Left lung (tissue), 10 donors: ENCODE results near the gene GPR78. TPM values are rescaled to one million over a fixed set of nuclear protein-coding genes. Genes with fewer than 3 reads are reported as not detected.

Experiments used
- ATAC-seq: fragments of 200-7000 bp; cut with Tn5 transposase; one replicate; pipeline ENCODE4 v1.9.1; 2020; ENCODE audit warnings: moderate library complexity
- DNase-seq, 4 donors: peaks; one replicate each; pipeline ENCODE4 v3.0.0-alpha.2; 2013 to 2020
- H3K27ac ChIP-seq, 2 donors: fragments of 200-600 bp; sonication (generic) in 1 of 2; one replicate each; pipeline versions ENCODE4 v1.5.0 to v1.8.0; 2020 to 2021
- H3K27me3 ChIP-seq, 2 donors: fragments of 200-600 bp; sonication (generic) in 1 of 2; one replicate each; pipeline versions ENCODE4 v1.5.0 to v1.8.0; 2020 to 2021
- H3K36me3 ChIP-seq, 2 donors: fragments of 200-600 bp; sonication (generic) in 1 of 2; one replicate each; pipeline versions ENCODE4 v1.5.0 to v1.8.0; 2020 to 2021
- H3K4me1 ChIP-seq, 2 donors: fragments of 200-600 bp; one replicate each; pipeline ENCODE4 v1.8.0; 2021
- H3K4me3 ChIP-seq, 2 donors: fragments of 200-600 bp; sonication (generic) in 1 of 2; one replicate each; pipeline versions ENCODE4 v1.5.0 to v1.8.0; 2020 to 2021; ENCODE audit warnings: mild to moderate bottlenecking in 1 of 2
- H3K9me3 ChIP-seq, 2 donors: fragments of 200-600 bp; sonication (generic) in 1 of 2; one replicate each; pipeline versions ENCODE4 v1.5.0 to v1.8.0; 2020 to 2021
- intact Hi-C, 2 donors: fragments of 100-400 bp; cut with DNase I; formaldehyde crosslinking; loops; one replicate each; pipeline versions ENCODE4 v1.11.2 to v1.14.2; 2022
- polyA plus RNA-seq, 6 donors: library from polyadenylated mRNA; unstranded; fragments of 120-200 nt; gene quantifications; one replicate each; pipeline ENCODE4 v1.2.1, GENCODE V29; 2013; ENCODE audit not compliant: insufficient read length in 6 of 6
- total RNA-seq, 2 donors: library from RNA; stranded (reverse); fragmentation: NEBNext Ultra II Directional; extraction: Animal tissue kit (Norgen Biotek cat#: 25700); gene quantifications; one replicate each; pipeline ENCODE4 v1.2.1, GENCODE V29; 2021
- TF ChIP-seq, protein P1 (sequence below), 2 donors: fragments of 200-600 bp; sonication (generic) in 1 of 2; IDR thresholded peaks; one replicate each; pipeline versions ENCODE4 v1.5.0 to v1.8.0; 2021; ENCODE audit warnings: antibody characterized with exemption in 2 of 2
- donor health status: DM: no; HTN: yes; CAD: no.
- donor health status: DM: no; HTN: no; CAD: no.

The GPR78 gene
- total and polyA plus RNA-seq, 8 donors = 0.07 to 0.67 (median 0.11) TPM

DNA sequence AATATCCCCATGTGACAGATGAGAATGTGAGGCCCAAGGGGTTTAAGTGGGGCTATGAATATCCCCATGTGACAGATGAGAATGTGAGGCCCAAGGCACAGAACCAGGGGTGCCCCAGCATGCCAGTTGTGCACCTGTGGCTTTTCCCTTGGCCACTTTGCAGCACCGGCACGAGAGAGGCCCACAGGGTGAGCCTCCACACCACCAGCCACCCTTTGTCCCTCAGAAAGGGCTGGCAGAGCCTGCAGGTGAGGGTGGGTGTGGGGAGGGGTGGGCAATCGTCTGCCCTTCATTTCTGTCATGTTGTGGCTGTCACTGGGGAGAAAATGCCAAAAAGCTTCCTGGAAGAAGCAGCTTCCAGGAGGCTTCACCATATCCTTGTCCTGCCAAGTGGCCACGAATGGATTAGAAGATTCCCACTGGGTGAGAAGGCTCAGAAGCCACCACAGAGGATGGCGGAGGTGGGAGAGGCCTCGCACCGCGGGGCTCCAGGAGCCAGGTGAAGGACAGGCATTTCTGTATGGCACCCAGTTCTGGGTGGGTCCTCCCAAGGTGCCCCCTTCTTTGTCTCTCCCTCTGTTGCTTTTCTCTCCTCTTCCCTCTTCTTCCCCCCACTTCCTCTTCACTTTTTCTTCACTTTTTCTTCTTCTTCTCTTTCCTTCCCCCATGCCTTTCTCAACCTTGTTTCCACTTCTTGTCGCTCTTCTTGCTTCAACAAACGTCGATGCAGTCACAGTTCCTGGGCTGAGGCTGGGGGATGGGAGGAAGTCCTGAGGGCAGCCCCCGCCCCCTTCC is 469 bp upstream of the GPR78 start:
- no peak overlapping the region for H3K4me3 ChIP-seq
- TF ChIP-seq, protein P1, sequence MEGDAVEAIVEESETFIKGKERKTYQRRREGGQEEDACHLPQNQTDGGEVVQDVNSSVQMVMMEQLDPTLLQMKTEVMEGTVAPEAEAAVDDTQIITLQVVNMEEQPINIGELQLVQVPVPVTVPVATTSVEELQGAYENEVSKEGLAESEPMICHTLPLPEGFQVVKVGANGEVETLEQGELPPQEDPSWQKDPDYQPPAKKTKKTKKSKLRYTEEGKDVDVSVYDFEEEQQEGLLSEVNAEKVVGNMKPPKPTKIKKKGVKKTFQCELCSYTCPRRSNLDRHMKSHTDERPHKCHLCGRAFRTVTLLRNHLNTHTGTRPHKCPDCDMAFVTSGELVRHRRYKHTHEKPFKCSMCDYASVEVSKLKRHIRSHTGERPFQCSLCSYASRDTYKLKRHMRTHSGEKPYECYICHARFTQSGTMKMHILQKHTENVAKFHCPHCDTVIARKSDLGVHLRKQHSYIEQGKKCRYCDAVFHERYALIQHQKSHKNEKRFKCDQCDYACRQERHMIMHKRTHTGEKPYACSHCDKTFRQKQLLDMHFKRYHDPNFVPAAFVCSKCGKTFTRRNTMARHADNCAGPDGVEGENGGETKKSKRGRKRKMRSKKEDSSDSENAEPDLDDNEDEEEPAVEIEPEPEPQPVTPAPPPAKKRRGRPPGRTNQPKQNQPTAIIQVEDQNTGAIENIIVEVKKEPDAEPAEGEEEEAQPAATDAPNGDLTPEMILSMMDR (IDR thresholded peaks at IDR 0.05) = no peak
- peaks cover 11 to 69% of the 10 kb centered on the region in 2 donors for H3K27me3 ChIP-seq
- H3K27ac ChIP-seq = no peak overlapping the region
- ATAC-seq (no peak), DNase-seq (peak in 1 of 4 donors; percentile 24)
- H3K36me3 ChIP-seq = no peaks in the 10 kb centered on the region
- H3K4me1 ChIP-seq = no peaks in the 10 kb centered on the region
- no peaks in the 10 kb centered on the region for H3K9me3 ChIP-seq
- intact Hi-C loops = no loop called here

DNA sequence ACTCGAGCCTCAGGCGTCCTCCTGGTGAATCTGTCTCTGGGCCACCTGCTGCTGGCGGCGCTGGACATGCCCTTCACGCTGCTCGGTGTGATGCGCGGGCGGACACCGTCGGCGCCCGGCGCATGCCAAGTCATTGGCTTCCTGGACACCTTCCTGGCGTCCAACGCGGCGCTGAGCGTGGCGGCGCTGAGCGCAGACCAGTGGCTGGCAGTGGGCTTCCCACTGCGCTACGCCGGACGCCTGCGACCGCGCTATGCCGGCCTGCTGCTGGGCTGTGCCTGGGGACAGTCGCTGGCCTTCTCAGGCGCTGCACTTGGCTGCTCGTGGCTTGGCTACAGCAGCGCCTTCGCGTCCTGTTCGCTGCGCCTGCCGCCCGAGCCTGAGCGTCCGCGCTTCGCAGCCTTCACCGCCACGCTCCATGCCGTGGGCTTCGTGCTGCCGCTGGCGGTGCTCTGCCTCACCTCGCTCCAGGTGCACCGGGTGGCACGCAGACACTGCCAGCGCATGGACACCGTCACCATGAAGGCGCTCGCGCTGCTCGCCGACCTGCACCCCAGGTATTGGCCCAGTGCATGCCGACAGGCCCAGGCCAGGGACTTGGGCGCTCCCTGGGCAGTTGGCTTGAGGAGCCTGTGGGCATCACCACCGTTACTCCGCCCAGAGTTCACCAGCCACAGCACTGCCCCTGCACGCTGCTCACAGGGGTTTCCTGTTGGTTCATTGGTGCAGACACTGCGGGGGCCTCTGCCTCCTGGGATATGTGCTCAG is 1.1 kb downstream of the GPR78 start:
- peaks cover 11 to 79% of the 10 kb centered on the region in 2 donors for H3K27me3 ChIP-seq
- no peaks in the 10 kb centered on the region for H3K4me1 ChIP-seq
- no peak overlapping the region for H3K4me3 ChIP-seq
- H3K36me3 ChIP-seq = no peaks in the 10 kb centered on the region
- ATAC-seq = no peak
- H3K27ac ChIP-seq = no peak overlapping the region
- intact Hi-C loops = no loop called here
- no peaks in the 10 kb centered on the region for H3K9me3 ChIP-seq
- TF ChIP-seq, protein P1 (IDR thresholded peaks at IDR 0.05) = no peak
- peak in 1 of 4 donors; percentile 75 for DNase-seq

DNA sequence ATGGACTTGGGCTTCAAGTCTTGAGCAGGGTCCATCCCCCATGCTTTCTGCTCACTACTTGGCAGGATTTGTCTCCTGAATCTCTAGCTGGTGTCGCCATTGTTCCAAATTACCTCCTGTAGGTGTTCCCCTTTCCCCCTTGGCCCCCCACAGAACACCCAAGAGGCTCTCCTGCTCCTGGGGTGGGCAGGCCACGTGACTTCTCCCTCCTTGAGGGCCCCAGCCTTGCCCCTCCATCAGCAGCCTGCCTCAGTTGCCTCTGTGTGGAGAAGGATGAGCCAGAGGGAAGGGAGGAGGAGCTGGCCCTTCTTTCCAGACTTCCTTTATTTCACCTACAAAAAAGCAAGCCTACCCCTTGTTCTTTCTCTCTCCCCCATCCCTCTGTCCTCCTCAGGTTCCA is 1.8 kb downstream of the GPR78 start:
- H3K4me1 ChIP-seq = no peaks in the 10 kb centered on the region
- no peaks in the 10 kb centered on the region for H3K36me3 ChIP-seq
- H3K9me3 ChIP-seq = no peaks in the 10 kb centered on the region
- ATAC-seq (no peak), DNase-seq (no peak)
- H3K27ac ChIP-seq = no peak overlapping the region
- H3K27me3 ChIP-seq = peaks cover 11 to 86% of the 10 kb centered on the region in 2 donors
- no peak overlapping the region for H3K4me3 ChIP-seq
- TF ChIP-seq, protein P1 (IDR thresholded peaks at IDR 0.05) = no peak
- intact Hi-C loops = no loop called here

DNA sequence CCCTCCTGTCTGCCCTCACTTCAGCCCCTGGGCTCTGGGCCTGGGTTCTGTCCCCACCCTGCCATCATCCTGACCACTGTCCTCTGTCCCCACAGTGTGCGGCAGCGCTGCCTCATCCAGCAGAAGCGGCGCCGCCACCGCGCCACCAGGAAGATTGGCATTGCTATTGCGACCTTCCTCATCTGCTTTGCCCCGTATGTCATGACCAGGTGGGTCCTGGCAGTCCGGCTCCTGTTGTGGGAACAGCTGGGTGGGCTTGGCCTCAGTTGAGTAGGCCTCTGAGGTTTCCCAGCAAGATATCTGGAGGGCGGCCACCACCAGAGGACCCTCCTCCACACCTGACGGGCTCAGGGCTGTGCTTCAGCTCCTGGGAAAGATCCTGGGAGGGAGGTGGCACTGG is 2.2 kb downstream of the GPR78 start:
- no peak overlapping the region for H3K4me3 ChIP-seq
- ATAC-seq = no peak
- H3K36me3 ChIP-seq = no peaks in the 10 kb centered on the region
- peaks cover 11 to 90% of the 10 kb centered on the region in 2 donors for H3K27me3 ChIP-seq
- DNase-seq = peak in 1 of 4 donors; percentile 76
- TF ChIP-seq, protein P1 (IDR thresholded peaks at IDR 0.05) = no peak
- intact Hi-C loops = no loop called here
- H3K4me1 ChIP-seq = no peaks in the 10 kb centered on the region
- no peak overlapping the region for H3K27ac ChIP-seq
- no peaks in the 10 kb centered on the region for H3K9me3 ChIP-seq
